Activated naive CD8-positive, alpha-beta T cell treated with anti-CD3 and anti-CD28 coated beads, Interleukin-2, amount 10 ng/mL, durations not matched to agents 7 days and 5 days (primary cell): ENCODE data around the gene NXN. TPM values are rescaled to one million over a fixed set of nuclear protein-coding genes. Genes with fewer than 3 reads are reported as not detected.
"Not testable (repeated sequence)": the region's sequence is repeated elsewhere in the genome, so short reads cannot be mapped to it uniquely, and the experiment has no call there.

Experiments used
- ATAC-seq: fragments of 150-1000 bp; cut with Tn5 transposase; one replicate; pipeline ENCODE4 v1.10.0; 2021; ENCODE audit warnings: low read depth, moderate library complexity
- POLR2A ChIA-PET: fragments of 350-600 bp; sonication (Branson Sonifier 250); formaldehyde crosslinking; loops from one replicate; lab custom pipeline; 2021; ENCODE audit warnings: antibody characterized with exemption; lab: Charles Lee
- DNase-seq: peaks from one replicate; pipeline ENCODE4 v3.0.0; 2021
- H3K27ac Mint-ChIP-seq: one replicate; pipeline ENCODE4 v1.8.0; 2022; ENCODE audit warnings: mild to moderate bottlenecking, mixed read lengths
- H3K27me3 Mint-ChIP-seq: one replicate; pipeline ENCODE4 v1.8.0; 2022; ENCODE audit warnings: mild to moderate bottlenecking, moderate library complexity, mixed read lengths
- H3K36me3 Mint-ChIP-seq: one replicate; pipeline ENCODE4 v1.8.0; 2021; ENCODE audit warnings: mild to moderate bottlenecking, mixed read lengths
- H3K4me1 Mint-ChIP-seq: one replicate; pipeline ENCODE4 v1.8.0; 2021; ENCODE audit warnings: mixed read lengths
- H3K4me3 Mint-ChIP-seq: one replicate; pipeline ENCODE4 v1.8.0; 2022; ENCODE audit warnings: mild to moderate bottlenecking, moderate library complexity, mixed read lengths
- H3K9me3 Mint-ChIP-seq: one replicate; pipeline ENCODE4 v1.8.0; 2021; ENCODE audit warnings: mixed read lengths
- total RNA-seq, 2 experiments: library from RNA; stranded (reverse); gene quantifications; one replicate each; pipeline ENCODE4 v1.2.3, GENCODE V29; 2021

Gene NXN
- total RNA-seq, 2 experiments from 2014 or later = 0.22 to 0.37 TPM

DNA sequence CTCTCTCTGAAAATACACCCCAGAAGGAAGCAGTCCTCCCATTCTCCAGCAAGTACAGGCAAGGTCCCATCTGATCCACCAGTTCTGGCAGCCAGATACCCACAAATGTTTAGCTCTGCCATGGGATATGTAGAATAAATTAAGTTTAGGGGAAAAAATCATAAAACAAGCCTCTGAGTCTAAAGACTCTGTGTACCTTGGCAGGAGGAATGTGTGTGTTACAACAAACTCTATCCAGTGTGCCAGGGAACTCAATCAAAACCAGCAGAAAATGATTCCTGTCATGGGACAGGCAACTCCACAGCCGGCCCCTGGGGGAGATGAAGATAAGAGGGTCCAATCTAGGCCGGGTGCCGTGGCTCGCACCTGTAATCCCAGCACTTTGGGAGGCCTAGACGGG is 124.0 kb downstream of the NXN start:
- Mint-ChIP-seq H3K4me1 (no peaks in the 10 kb centered on the region), H3K9me3 (no peaks in the 10 kb centered on the region), H3K4me3 (no peak overlapping the region), H3K27me3 (no peaks in the 10 kb centered on the region), H3K36me3 (no peaks in the 10 kb centered on the region), H3K27ac (no peak overlapping the region)
- POLR2A ChIA-PET = no interaction called here
- DNase-seq = no peak
- no peak for ATAC-seq

DNA sequence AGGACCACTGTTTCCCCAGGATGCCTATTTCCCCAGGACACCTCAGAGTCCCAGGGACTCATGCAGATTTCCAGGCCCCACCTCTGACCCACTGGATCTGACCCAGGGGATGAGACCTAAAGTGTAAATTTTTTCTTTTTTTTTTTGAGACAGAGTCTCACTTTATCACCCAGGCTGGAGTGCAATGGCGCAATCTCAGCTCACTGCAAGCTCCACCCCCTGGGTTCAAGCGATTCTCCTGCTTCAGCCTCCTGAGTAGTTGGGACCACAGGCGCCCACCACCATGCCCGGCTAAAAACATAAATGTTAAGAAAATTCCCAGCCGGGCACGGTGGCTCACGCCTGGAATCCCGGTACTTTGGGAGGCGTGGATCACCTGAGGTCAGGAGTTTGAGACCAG is 126.7 kb downstream of the NXN start:
- POLR2A ChIA-PET, H3K27ac Mint-ChIP-seq, H3K4me3 Mint-ChIP-seq, H3K36me3 Mint-ChIP-seq, H3K9me3 Mint-ChIP-seq, H3K27me3 Mint-ChIP-seq, DNase-seq, ATAC-seq, H3K4me1 Mint-ChIP-seq: not testable (repeated sequence)

DNA sequence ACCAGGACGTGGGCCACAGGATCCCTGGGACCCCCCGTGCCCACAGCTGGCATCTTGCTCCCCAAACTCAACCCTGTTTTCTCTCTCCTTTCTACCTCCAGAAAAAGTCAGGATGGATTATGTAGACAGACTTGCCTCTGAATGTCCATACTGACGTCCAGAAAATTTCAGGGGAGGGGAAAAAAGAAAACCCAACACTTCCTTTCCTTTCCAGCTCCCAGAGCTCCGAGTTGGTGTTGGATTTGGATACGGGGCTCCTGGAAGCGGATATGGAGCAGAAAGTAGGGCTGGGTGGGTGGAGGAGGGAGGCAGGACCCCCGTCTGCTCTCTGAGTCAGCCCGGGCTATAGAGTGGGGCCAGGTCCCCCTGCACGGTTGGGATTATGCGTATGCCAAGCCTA is 127.2 kb downstream of the NXN start:
- H3K4me1 Mint-ChIP-seq = no peaks in the 10 kb centered on the region

DNA sequence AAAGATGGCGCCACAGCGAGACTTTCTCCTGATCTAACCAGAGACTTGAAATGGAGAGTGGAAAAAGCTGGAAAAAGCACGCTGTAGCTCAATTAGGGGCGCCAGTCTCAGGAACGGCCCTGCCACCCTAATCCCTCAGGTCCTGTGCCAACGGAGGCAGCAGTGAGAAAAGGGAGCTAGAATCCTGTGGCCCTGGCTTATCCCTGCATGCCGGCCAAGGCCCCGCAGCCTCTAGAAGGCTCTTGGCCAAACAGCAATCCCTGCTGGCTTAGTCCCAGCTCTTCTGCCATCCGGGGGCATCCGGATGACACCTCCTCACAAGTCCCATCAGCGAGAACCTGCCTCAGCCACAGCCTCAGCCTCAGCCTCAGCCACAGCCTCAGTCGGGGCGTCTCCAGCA is 127.7 kb downstream of the NXN start:
- Mint-ChIP-seq H3K4me1 (peaks cover 3% of the 10 kb centered on the region), H3K27ac (no peak overlapping the region), H3K4me3 (no peak overlapping the region), H3K9me3 (no peaks in the 10 kb centered on the region), H3K27me3 (peaks cover 17% of the 10 kb centered on the region), H3K36me3 (no peaks in the 10 kb centered on the region)
- DNase-seq = no peak
- ATAC-seq = no peak
- POLR2A ChIA-PET = no interaction called here

More for the DNA sequence above, 127.2 kb downstream of the NXN start:
- POLR2A ChIA-PET = no interaction called here
- no peak for ATAC-seq
- peaks cover 13% of the 10 kb centered on the region for H3K27me3 Mint-ChIP-seq
- no peak for DNase-seq
- H3K36me3 Mint-ChIP-seq = no peaks in the 10 kb centered on the region
- H3K27ac Mint-ChIP-seq = no peak overlapping the region
- H3K4me3 Mint-ChIP-seq = no peak overlapping the region
- no peaks in the 10 kb centered on the region for H3K9me3 Mint-ChIP-seq

DNA sequence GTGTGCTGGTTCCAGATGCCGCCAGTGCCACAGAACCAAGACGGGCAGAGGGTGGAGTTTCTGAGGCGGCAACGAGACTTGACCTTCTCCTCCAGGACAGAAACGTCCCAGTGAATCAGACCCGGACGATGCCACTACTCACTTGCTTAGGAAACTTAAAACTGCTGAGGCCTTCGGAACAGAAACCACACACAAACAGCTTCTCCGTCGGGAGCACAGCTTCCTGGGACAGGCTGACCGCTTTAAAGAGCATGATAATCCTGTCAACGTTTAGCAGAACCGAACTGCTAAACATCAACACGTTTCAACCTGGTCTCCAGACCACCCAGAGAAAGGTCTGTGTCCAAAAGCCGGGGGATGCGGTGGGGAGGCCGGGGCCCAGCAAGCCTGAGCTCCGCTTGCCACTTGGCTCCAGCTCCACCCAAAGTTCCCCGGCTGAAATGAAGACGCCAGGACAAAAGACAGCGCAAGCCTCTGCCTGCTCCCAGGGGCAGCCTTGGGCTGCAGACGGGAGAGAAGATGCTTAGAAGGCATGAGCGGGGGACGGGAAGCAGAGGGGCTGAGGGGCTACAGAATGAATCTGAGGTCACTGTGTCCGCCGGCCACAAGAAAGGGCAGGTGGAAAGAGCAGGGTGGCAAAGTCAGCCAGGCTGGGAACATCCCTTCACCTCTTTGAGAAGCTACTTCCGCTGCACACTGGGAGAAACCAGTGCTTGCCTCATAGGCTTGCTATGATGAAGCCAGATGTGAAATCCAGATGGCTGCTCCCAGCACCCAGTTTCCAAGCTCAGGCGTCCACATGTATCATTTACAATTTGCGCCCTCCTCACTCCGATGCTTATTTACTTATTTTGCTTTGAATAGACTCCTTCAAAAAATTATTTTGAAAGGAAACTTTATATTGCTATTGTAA is 128.5 kb downstream of the NXN start:
- DNase-seq (no peak), ATAC-seq (no peak)
- Mint-ChIP-seq H3K36me3 (no peaks in the 10 kb centered on the region), H3K27ac (no peak overlapping the region), H3K27me3 (peaks cover 24% of the 10 kb centered on the region), H3K4me3 (no peak overlapping the region), H3K4me1 (peaks cover 8% of the 10 kb centered on the region), H3K9me3 (no peaks in the 10 kb centered on the region)
- POLR2A ChIA-PET = interaction anchor here (0.6 kb wide), 1 partner anchor 20 kb away, joined by 3 read pairs; no protein-coding TSS in a partner anchor

DNA sequence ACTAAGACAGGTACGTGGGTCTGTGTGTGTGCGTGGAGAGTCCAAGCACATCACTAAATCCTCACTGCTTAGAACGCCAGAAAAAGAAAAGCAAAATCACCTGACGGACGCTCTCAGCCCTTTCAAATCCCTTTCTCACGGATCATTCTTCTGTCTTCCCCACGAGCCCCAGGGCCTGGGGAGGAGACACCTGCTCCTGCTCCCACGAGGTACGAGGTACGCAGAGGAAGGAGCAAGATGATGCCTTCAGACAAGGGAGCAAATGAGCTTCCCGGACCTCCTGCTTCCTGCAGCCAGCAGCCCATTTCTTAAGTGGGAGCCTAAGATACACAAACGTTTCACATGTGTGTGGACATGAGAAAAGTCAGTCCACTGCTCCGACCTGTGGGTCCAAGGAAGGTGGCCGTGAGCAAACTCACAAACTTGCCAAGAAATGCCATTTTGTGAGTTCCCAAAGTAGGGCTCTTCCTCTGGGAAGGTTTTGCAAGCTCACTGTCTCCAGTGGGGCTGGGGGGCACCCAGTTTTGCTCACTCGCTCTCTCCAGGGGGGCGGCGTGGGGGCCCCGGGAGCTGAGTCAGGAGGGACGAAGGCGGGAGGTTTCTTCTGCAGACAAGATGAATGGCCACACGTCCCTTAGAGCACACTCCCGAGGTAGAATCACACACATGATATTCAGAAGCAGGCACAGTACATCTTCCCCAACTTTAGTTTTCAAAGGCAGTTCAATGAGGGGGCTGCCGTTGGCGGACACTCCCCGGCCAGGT is 129.3 kb downstream of the NXN start:
- Mint-ChIP-seq H3K27ac (no peak overlapping the region), H3K9me3 (no peaks in the 10 kb centered on the region), H3K36me3 (no peaks in the 10 kb centered on the region), H3K27me3 (peaks cover 31% of the 10 kb centered on the region), H3K4me1 (peaks cover 8% of the 10 kb centered on the region), H3K4me3 (no peak overlapping the region)
- DNase-seq (no peak), ATAC-seq (no peak)
- POLR2A ChIA-PET = interaction anchor here (0.6 kb wide), 1 partner anchor 21 kb away, joined by 3 read pairs; no protein-coding TSS in a partner anchor

DNA sequence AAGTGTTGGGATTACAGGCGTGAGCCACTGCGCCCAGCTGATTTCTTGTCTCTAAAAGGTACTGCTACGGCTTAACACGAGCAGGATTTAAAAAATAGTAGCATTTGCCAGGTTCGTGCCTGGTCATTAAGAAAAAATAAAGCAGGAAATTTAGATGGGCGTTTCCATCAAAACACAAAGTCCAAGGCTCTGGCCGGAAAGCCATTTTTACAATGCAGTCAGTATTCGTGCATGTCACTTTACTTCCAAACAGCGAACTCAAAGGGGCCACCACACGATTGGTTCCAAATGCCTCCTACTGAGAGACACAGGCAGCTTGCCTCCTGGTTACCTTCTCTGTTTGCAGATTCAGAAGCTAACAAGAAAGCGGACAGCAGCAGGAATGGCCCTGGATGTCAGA is 131.2 kb downstream of the NXN start:
- Mint-ChIP-seq H3K27me3 (peaks cover 39% of the 10 kb centered on the region), H3K27ac (no peak overlapping the region), H3K4me1 (peaks cover 8% of the 10 kb centered on the region), H3K36me3 (no peaks in the 10 kb centered on the region), H3K9me3 (no peaks in the 10 kb centered on the region), H3K4me3 (no peak overlapping the region)
- POLR2A ChIA-PET = no interaction called here
- DNase-seq (no peak), ATAC-seq (no peak)

DNA sequence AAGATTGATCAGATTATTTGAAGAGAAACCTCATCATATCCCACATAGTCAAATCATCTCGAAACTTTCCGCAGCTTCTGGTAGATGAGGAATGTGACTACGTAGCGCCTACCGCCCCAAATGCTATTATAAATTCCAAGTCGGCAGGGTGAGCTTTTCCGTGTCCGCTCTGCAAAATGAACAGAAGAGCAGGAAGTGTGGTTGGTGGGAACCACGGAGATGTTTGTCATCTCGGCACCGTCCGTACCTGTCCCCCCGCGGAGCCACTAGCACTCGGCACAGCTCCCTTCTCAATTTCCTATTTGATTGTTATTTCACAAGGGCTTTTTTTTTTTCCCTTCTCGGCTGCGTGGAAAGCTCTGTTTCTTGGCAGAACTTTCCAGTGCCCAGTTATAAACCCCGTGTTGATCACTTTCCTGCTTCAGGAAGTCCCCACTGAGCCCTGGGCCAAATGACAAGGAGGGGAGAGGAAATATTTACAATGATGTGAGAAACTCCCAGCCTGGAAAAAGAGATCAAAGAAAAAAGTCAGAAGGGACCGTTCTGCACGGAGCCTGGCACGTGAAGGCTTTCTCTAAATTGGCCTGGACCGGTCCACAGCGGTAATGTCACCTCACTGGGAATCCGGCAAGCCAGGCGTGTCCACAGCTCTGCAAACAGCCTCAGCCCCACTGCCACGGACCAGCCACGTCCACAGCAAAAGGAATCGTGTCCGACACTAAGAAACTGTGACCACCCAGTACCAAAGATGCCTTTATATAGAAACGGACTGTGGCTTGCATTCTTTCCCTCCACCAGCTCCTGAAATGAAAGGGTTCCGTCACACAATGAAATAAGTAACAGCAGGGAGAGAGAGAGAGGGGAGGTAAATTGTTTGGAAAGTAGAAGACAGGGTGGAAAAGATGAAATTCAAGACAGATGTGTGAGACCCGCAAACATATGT is 132.4 kb downstream of the NXN start:
- Mint-ChIP-seq H3K36me3 (no peaks in the 10 kb centered on the region), H3K27me3 (peaks cover 39% of the 10 kb centered on the region), H3K4me3 (peak overlapping the region; percentile 11), H3K9me3 (no peaks in the 10 kb centered on the region), H3K27ac (no peak overlapping the region), H3K4me1 (peaks cover 8% of the 10 kb centered on the region)
- no peak for ATAC-seq
- POLR2A ChIA-PET = no interaction called here
- DNase-seq = no peak

DNA sequence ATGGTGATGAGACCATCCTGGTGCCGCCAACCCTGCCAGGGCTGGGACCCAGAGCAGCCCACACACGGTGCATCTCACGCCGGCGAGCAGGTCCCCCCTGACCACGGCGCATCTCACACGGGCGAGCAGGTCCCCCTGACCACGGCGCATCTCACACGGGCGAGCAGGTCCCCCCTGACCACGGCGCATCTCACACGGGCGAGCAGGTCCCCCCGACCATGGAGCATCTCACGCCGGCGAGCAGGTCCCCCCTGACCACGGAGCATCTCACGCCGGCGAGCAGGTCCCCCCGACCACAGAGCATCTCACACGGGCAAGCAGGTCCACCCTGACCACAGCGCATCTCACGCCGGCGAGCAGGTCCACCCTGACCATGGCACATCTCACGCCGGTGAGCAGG is 138.3 kb downstream of the NXN start:
- DNase-seq = no peak
- H3K27ac Mint-ChIP-seq = no peak overlapping the region
- H3K27me3 Mint-ChIP-seq = peaks cover 16% of the 10 kb centered on the region
- no peak for ATAC-seq
- POLR2A ChIA-PET = interaction anchor here (0.6 kb wide), 1 partner anchor 35 kb away, joined by 4 read pairs; no protein-coding TSS in a partner anchor
- no peaks in the 10 kb centered on the region for H3K36me3 Mint-ChIP-seq
- no peaks in the 10 kb centered on the region for H3K4me1 Mint-ChIP-seq
- H3K9me3 Mint-ChIP-seq = no peaks in the 10 kb centered on the region
- H3K4me3 Mint-ChIP-seq = no peak overlapping the region

DNA sequence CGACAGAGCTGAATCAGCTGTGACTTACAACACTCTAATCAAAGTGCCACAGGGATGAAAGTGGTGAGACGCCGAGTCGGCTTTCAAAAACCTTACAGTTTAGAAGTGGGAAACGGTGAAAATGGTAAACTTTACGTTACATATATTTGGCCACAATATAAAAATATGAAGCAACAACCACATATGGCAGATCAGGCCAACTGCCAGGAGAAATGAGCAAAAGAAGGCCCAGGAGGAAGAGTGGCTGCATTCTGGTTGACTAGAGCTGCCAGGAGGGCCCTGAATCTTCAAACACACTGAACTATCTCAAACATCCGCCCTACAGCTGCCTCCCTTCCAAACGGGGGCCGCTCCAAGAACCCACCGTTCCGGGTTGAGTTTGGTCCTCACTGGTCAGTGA is 141.1 kb downstream of the NXN start:
- H3K27ac Mint-ChIP-seq = no peak overlapping the region
- POLR2A ChIA-PET = no interaction called here
- no peak overlapping the region for H3K4me3 Mint-ChIP-seq
- no peak for ATAC-seq
- no peaks in the 10 kb centered on the region for H3K36me3 Mint-ChIP-seq
- no peaks in the 10 kb centered on the region for H3K9me3 Mint-ChIP-seq
- no peaks in the 10 kb centered on the region for H3K27me3 Mint-ChIP-seq
- no peaks in the 10 kb centered on the region for H3K4me1 Mint-ChIP-seq
- no peak for DNase-seq

DNA sequence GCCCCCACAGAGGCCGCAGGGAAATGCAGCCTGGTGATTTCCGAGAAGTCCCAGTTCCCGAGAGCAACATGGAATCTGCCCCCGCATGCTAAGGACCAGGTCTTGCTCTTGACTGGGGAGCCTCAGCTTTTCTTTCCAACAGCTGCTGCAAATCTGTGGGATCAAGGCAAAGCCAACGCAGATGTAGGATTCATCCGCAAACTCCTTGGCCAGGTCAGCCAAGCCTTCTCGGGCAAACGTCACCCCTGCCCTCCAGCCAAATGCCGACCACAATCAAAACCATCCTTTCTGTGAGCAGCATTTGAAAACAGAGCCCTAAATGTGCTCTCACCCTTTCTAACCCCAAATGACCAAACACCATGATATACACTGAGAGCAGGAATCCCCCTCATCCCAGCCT is 143.4 kb downstream of the NXN start:
- Mint-ChIP-seq H3K4me1 (no peaks in the 10 kb centered on the region), H3K9me3 (no peaks in the 10 kb centered on the region), H3K27ac (no peak overlapping the region), H3K27me3 (no peaks in the 10 kb centered on the region), H3K36me3 (no peaks in the 10 kb centered on the region), H3K4me3 (no peak overlapping the region)
- POLR2A ChIA-PET = no interaction called here
- no peak for ATAC-seq
- DNase-seq = no peak

DNA sequence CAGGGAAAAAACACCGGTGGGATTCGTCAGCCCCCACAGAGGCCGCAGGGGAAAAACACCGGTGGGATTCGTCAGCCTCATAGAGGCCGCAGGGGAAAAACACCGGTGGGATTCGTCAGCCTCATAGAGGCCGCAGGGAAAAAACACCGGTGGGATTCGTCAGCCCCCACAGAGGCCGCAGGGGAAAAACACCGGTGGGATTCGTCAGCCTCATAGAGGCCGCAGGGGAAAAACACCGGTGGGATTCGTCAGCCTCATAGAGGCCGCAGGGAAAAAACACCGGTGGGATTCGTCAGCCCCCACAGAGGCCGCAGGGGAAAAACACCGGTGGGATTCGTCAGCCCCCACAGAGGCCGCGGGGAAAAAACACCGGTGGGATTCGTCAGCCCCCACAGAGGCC is 143.9 kb downstream of the NXN start:
- H3K9me3 Mint-ChIP-seq, ATAC-seq, POLR2A ChIA-PET, H3K4me3 Mint-ChIP-seq, H3K4me1 Mint-ChIP-seq, H3K36me3 Mint-ChIP-seq, DNase-seq, H3K27me3 Mint-ChIP-seq, H3K27ac Mint-ChIP-seq: not testable (repeated sequence)

DNA sequence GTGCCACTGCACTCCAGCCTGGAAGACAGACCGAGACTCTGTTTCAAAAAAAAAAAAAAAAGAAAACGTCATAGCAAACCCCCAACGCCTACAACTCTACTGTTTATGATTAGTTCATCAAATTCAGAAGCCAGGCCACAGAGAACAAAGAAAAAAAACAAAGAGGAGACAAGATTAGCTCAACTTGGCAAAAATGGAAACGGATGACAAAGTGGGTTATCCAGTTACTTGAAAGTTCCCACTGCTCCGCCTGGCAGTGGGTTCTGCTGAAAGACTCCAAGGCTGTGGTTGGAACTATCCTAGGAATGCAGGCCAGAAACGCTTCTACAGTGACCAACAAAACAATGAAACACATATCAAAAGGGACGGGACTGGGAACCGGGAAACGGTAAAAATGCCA is 144.3 kb downstream of the NXN start:
- Mint-ChIP-seq H3K4me3 (no peak overlapping the region), H3K9me3 (no peaks in the 10 kb centered on the region), H3K27me3 (no peaks in the 10 kb centered on the region), H3K36me3 (no peaks in the 10 kb centered on the region), H3K27ac (no peak overlapping the region), H3K4me1 (no peaks in the 10 kb centered on the region)
- ATAC-seq (no peak), DNase-seq (no peak)
- POLR2A ChIA-PET = no interaction called here
